ENCODE data around the gene SEPTIN11.

- TF ChIP-seq EZH2 (IDR thresholded peaks at IDR 0.05; ENCODE audit: insufficient read depth, poor library complexity, severe bottlenecking), result no peak
- TF ChIP-seq EZH2phosphoT487 (IDR thresholded peaks at IDR 0.05; ENCODE audit: insufficient read depth, low read depth), result no peak
Observed at GRCh38 chr4:76980261-76980660, 30.7 kb downstream of the SEPTIN11 start.
